GM19099 (cell line): ENCODE results near the gene PLCD1.

Source experiments
- POLR2A ChIP-seq: IDR thresholded peaks from 3 replicates; pipeline ENCODE4 v1.6.1; 2011; ENCODE audit warnings: low read depth; ENCODE audit not compliant: insufficient read length; ENCODE audit errors: extremely low read depth

The PLCD1 gene

GRCh38 chr3:38039101-38039898 lies 9.9 kb upstream of the PLCD1 start, which contains the start of gene DLEC1:
TSS of gene DLEC1 (plus strand) at chr3:38039208. CDS start at chr3:38039226, 18 bp downstream.
- no peak for TF ChIP-seq POLR2A

- TF ChIP-seq POLR2A, result no peak
Observed at GRCh38 chr3:38038447-38038911, 9.0 kb upstream of the PLCD1 start.

- no peak for TF ChIP-seq POLR2A
Observed at GRCh38 chr3:38036906-38037305, 7.5 kb upstream of the PLCD1 start.

GRCh38 chr3:38036286-38036685 lies 6.8 kb upstream of the PLCD1 start:
- TF ChIP-seq POLR2A, result no peak

GRCh38 chr3:38032328-38032865 lies 3.0 kb upstream of the PLCD1 start:
- TF ChIP-seq POLR2A, result no peak

GRCh38 chr3:38031022-38031994 lies 1.9 kb upstream of the PLCD1 start:
- no peak for TF ChIP-seq POLR2A

- no peak for TF ChIP-seq POLR2A
Observed at GRCh38 chr3:38030126-38031021, 932 bp upstream of the PLCD1 start.

- TF ChIP-seq POLR2A, result no peak
Observed at GRCh38 chr3:38028621-38029361, 651 bp downstream of the PLCD1 start.

- TF ChIP-seq POLR2A, result no peak
Observed at GRCh38 chr3:38027466-38028465, 1.7 kb downstream of the PLCD1 start.

GRCh38 chr3:38026856-38027255 lies 2.6 kb downstream of the PLCD1 start:
- TF ChIP-seq POLR2A, result no peak

GRCh38 chr3:38022896-38023709 lies 6.3 kb downstream of the PLCD1 start:
- TF ChIP-seq POLR2A, result no peak

GRCh38 chr3:38022301-38022700 lies 7.1 kb downstream of the PLCD1 start:
- TF ChIP-seq POLR2A, result no peak
